Stimulated activated naive CD8-positive, alpha-beta T cell treated with anti-CD3 and anti-CD28 coated beads, Interleukin-15, Interleukin-2, amounts not matched to agents 100 ng/mL and 50 ng/mL, for 24 hours (primary cell): ENCODE measurements around the gene GATD1.

Source experiments
- H3K27ac Mint-ChIP-seq: one replicate; pipeline ENCODE4 v1.8.0; 2021; ENCODE audit warnings: mild to moderate bottlenecking, mixed read lengths
- H3K27me3 Mint-ChIP-seq: one replicate; pipeline ENCODE4 v1.8.0; 2021; ENCODE audit warnings: mixed read lengths
- H3K36me3 Mint-ChIP-seq: one replicate; pipeline ENCODE4 v1.8.0; 2021; ENCODE audit warnings: low read depth, mixed read lengths
- H3K4me1 Mint-ChIP-seq: one replicate; pipeline ENCODE4 v1.8.0; 2021; ENCODE audit warnings: low read depth, mixed read lengths
- H3K4me3 Mint-ChIP-seq: one replicate; pipeline ENCODE4 v1.8.0; 2021; ENCODE audit warnings: mild to moderate bottlenecking, mixed read lengths
- H3K9me3 Mint-ChIP-seq: one replicate; pipeline ENCODE4 v1.8.0; 2021; ENCODE audit warnings: mixed read lengths

GATD1 gene

GRCh38 chr11:726278-727220 lies 50.7 kb downstream of the GATD1 start:
- H3K9me3 Mint-ChIP-seq, result no peaks in the 10 kb centered on the region
- no peak overlapping the region for H3K27ac Mint-ChIP-seq
- H3K4me1 Mint-ChIP-seq, result peaks cover 20% of the 10 kb centered on the region
- peak overlapping the region; percentile 65 for H3K4me3 Mint-ChIP-seq
- H3K27me3 Mint-ChIP-seq, result peaks cover 8% of the 10 kb centered on the region
- no peaks in the 10 kb centered on the region for H3K36me3 Mint-ChIP-seq

GRCh38 chr11:725624-726202 lies 51.6 kb downstream of the GATD1 start:
- H3K9me3 Mint-ChIP-seq, result no peaks in the 10 kb centered on the region
- no peaks in the 10 kb centered on the region for H3K36me3 Mint-ChIP-seq
- peak overlapping the region; percentile 65 for H3K4me3 Mint-ChIP-seq
- H3K4me1 Mint-ChIP-seq, result peaks cover 23% of the 10 kb centered on the region
- no peak overlapping the region for H3K27ac Mint-ChIP-seq
- H3K27me3 Mint-ChIP-seq, result peaks cover 8% of the 10 kb centered on the region

GRCh38 chr11:724778-725386 lies 52.4 kb downstream of the GATD1 start:
- Mint-ChIP-seq H3K27ac (peak overlapping the region; percentile 40), H3K9me3 (no peaks in the 10 kb centered on the region), H3K4me1 (peaks cover 23% of the 10 kb centered on the region), H3K4me3 (peak overlapping the region; percentile 49), H3K27me3 (peaks cover 10% of the 10 kb centered on the region), H3K36me3 (no peaks in the 10 kb centered on the region)

GRCh38 chr11:724049-724777 lies 53.1 kb downstream of the GATD1 start:
- Mint-ChIP-seq H3K4me1 (peaks cover 23% of the 10 kb centered on the region), H3K36me3 (no peaks in the 10 kb centered on the region), H3K27ac (no peak overlapping the region), H3K4me3 (peak overlapping the region; percentile 5), H3K9me3 (no peaks in the 10 kb centered on the region), H3K27me3 (peaks cover 16% of the 10 kb centered on the region)

GRCh38 chr11:723120-723883 lies 54.0 kb downstream of the GATD1 start:
- Mint-ChIP-seq H3K27me3 (peaks cover 18% of the 10 kb centered on the region), H3K4me3 (no peak overlapping the region), H3K27ac (no peak overlapping the region)

GRCh38 chr11:722346-722811 lies 54.9 kb downstream of the GATD1 start:
- H3K9me3 Mint-ChIP-seq, result no peaks in the 10 kb centered on the region
- no peak overlapping the region for H3K4me3 Mint-ChIP-seq
- peaks cover 23% of the 10 kb centered on the region for H3K4me1 Mint-ChIP-seq
- peaks cover 18% of the 10 kb centered on the region for H3K27me3 Mint-ChIP-seq
- no peaks in the 10 kb centered on the region for H3K36me3 Mint-ChIP-seq
- H3K27ac Mint-ChIP-seq, result no peak overlapping the region

More at GRCh38 chr11:723120-723883, 54.0 kb downstream of the GATD1 start:
- H3K4me1 Mint-ChIP-seq, result peaks cover 23% of the 10 kb centered on the region
- H3K36me3 Mint-ChIP-seq, result no peaks in the 10 kb centered on the region
- H3K9me3 Mint-ChIP-seq, result no peaks in the 10 kb centered on the region

- Mint-ChIP-seq H3K27ac (no peak overlapping the region), H3K4me1 (peaks cover 22% of the 10 kb centered on the region), H3K36me3 (no peaks in the 10 kb centered on the region), H3K9me3 (no peaks in the 10 kb centered on the region), H3K27me3 (peaks cover 18% of the 10 kb centered on the region), H3K4me3 (peak overlapping the region; percentile 52)
Measured at GRCh38 chr11:721741-722345, 55.4 kb downstream of the GATD1 start.

- H3K9me3 Mint-ChIP-seq, result no peaks in the 10 kb centered on the region
- peak overlapping the region; percentile 52 for H3K4me3 Mint-ChIP-seq
- H3K27ac Mint-ChIP-seq, result no peak overlapping the region
- peaks cover 18% of the 10 kb centered on the region for H3K4me1 Mint-ChIP-seq
- peaks cover 18% of the 10 kb centered on the region for H3K27me3 Mint-ChIP-seq
- H3K36me3 Mint-ChIP-seq, result no peaks in the 10 kb centered on the region
Measured at GRCh38 chr11:721247-721740, 56.0 kb downstream of the GATD1 start.

GRCh38 chr11:720642-721246 lies 56.5 kb downstream of the GATD1 start:
- no peak overlapping the region for H3K27ac Mint-ChIP-seq
- H3K4me3 Mint-ChIP-seq, result no peak overlapping the region
- no peaks in the 10 kb centered on the region for H3K9me3 Mint-ChIP-seq
- peaks cover 18% of the 10 kb centered on the region for H3K27me3 Mint-ChIP-seq
- H3K4me1 Mint-ChIP-seq, result peaks cover 18% of the 10 kb centered on the region
- H3K36me3 Mint-ChIP-seq, result no peaks in the 10 kb centered on the region

- Mint-ChIP-seq H3K9me3 (no peaks in the 10 kb centered on the region), H3K27ac (no peak overlapping the region), H3K27me3 (peaks cover 15% of the 10 kb centered on the region), H3K4me1 (peaks cover 18% of the 10 kb centered on the region), H3K4me3 (no peak overlapping the region), H3K36me3 (no peaks in the 10 kb centered on the region)
Measured at GRCh38 chr11:720017-720641, 57.2 kb downstream of the GATD1 start.

- H3K36me3 Mint-ChIP-seq, result no peaks in the 10 kb centered on the region
- H3K4me3 Mint-ChIP-seq, result no peak overlapping the region
- H3K9me3 Mint-ChIP-seq, result no peaks in the 10 kb centered on the region
- H3K27ac Mint-ChIP-seq, result no peak overlapping the region
- peaks cover 15% of the 10 kb centered on the region for H3K4me1 Mint-ChIP-seq
- H3K27me3 Mint-ChIP-seq, result peaks cover 19% of the 10 kb centered on the region
Measured at GRCh38 chr11:719214-720016, 57.9 kb downstream of the GATD1 start.
